ENCODE data around the gene BOD1.

BOD1 gene

DNA sequence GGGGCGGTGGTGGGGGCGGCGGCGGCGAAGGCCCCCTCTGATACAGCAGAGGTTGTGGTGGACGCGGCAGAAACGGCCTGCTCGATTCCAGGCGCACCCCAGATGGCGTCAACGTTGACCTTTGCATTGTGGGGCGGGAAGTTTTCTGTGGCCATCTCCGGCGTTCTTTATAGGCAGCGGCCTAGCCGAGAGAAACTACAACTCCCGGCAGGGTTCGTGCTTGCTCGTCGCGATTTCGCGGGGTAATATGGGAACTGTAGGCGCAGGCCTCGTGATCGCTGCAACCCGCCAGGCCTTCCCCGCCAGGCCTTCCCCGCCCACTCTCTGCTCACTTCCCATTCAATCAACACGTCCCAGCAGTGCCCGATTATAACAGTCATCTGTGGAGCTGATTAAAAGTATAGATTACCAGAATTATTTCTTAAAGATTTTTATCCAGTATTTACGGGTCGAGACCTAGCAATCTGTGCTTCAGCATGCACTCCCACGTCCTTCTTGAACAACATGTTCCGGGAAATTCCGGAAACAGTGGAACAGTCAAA, at the start of gene BOD1:
Gene BOD1, minus strand, starts transcription at position 74 of the 542 bp plus-strand sequence. CDS start 214 bp downstream, outside the sequence.
- Mint-ChIP-seq H3K9me3 (no peaks in the 10 kb centered on the region), H3K4me1 (peaks cover 32% of the 10 kb centered on the region), H3K27ac (peak within 1 kb of the TSS; percentile 85), H3K4me3 (peak within 1 kb of the TSS; percentile 76), H3K36me3 (peaks cover 19% of the 10 kb centered on the region)
- DNase-seq (ENCODE audit: low spot score in 2 of 2) (peak; percentile 83 to 96), ATAC-seq (peak; percentile 97)

DNA sequence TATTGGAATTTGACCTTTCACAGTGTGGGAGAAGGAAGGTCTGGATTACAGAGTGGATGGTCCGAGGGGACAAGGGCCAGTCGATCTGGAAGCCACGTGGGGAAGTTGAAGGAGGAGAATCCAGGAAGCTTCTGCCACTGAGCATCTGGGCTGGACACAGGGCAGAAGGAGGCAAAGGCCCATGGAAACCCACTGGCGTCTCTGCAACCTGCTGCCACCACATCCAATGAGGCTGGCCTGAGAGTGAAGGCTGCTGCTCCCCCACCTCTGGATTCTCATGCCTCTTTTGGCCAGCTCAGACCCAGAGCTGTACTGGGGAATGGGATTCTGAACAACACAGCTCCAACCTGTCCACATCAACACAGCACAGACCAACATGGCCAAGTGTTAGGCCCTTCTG, 48.9 kb upstream of the BOD1 start:
- H3K27ac Mint-ChIP-seq, result no peak overlapping the region
- DNase-seq (ENCODE audit: low spot score in 2 of 2) (no peak), ATAC-seq (no peak)
- no peaks in the 10 kb centered on the region for H3K4me1 Mint-ChIP-seq
- no peaks in the 10 kb centered on the region for H3K9me3 Mint-ChIP-seq
- no peak overlapping the region for H3K4me3 Mint-ChIP-seq
- H3K36me3 Mint-ChIP-seq, result no peaks in the 10 kb centered on the region

DNA sequence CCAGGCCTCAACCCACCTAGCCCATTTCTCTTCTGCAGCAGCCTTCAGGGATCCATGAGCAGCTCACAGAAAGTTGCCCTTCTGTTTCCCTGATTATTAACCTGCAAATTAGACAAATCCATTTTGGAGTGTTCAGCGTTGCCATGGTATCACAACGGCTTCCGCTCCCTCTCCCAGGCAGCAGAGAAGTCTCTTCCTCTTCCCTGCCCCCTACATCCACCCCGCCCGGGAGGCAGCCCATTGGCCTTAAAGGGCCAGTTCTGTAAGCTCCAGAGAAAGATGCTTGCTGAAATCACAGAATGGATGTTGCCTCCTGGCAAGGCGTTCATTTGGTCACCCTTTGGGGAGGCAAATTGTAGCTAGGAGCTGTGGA, 47.7 kb upstream of the BOD1 start:
- H3K36me3 Mint-ChIP-seq, result no peaks in the 10 kb centered on the region
- ATAC-seq (no peak), DNase-seq (ENCODE audit: low spot score in 2 of 2) (no peak)
- no peaks in the 10 kb centered on the region for H3K4me1 Mint-ChIP-seq
- no peak overlapping the region for H3K4me3 Mint-ChIP-seq
- H3K9me3 Mint-ChIP-seq, result no peaks in the 10 kb centered on the region
- H3K27ac Mint-ChIP-seq, result no peak overlapping the region

DNA sequence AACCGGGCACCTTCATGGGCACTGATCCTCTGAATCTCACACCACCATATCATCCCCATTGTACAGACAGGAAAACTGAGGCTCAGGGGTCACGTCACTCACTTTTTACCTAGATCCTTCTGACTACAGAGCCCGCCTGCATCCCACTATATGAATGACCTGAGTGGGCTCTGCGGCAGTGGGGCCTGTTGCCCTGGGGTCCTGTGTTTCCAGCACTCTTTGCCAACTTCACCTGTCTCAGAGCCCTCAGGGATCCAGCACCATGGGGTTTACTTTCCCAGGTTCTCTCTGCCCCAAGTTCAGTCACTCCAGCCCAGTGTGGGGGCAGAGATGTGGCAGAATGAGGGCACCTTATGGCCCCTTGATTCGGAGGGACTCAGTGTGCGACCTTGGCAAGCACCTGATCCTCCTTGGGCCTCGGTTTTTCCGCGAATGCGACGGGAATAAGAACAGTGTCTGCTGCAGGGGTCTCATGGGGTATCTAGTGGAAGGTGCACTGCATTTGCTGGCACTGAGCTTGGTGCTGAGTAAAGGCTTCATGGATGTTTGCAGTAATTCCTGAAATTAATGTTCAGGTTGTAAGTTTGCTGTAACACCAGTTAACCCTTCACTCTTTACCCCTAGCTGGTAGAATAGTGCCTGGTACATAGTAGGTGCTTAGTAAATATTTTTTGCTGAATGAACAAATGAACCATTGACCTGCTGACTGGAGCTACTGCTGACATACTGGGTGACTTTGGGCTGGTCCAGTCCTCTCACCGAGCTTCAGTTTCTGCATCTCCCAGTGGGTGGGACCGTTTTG, 47.1 kb upstream of the BOD1 start:
- Mint-ChIP-seq H3K27ac (no peak overlapping the region), H3K9me3 (no peaks in the 10 kb centered on the region), H3K4me3 (no peak overlapping the region), H3K36me3 (no peaks in the 10 kb centered on the region), H3K4me1 (no peaks in the 10 kb centered on the region)
- ATAC-seq (no peak), DNase-seq (ENCODE audit: low spot score in 2 of 2) (no peak)

DNA sequence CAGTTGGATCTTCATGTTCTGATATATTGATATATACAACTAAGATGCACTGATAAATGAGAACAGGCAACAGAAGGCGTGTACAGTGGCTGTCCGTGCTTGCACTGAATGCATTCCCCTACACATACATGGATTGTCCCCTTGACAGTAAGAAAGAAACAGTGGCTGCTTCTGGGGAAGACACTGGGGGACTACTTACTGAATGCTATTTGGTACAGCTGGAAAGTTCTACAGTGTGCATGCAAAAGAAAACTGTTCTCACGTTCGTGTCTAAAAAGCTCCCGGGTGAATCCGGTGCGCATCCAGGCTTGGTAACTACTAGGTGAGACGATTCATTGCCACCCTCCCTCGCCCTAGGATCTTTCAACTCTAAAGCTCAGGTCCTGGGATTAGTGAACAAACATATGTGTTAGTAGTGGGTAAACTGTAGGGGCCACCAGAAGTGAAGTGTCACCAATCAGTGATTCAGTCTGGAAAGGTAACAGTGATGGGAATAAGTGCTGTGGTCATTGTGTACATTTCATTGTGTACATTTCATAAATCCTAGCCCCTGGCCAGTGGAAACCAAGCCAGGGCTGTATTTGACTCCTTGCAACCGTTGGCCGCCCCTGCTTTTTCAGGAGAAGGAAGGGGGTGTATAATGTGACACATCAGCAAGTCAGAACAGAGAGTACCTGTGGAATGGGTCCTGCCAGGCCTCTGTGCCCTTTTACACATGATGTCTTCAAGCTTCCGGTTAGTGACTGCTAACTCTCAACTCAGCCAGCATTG, 46.3 kb upstream of the BOD1 start:
- Mint-ChIP-seq H3K36me3 (no peaks in the 10 kb centered on the region), H3K4me3 (no peak overlapping the region), H3K4me1 (no peaks in the 10 kb centered on the region), H3K9me3 (no peaks in the 10 kb centered on the region), H3K27ac (no peak overlapping the region)
- ATAC-seq (no peak), DNase-seq (ENCODE audit: low spot score in 2 of 2) (no peak)

DNA sequence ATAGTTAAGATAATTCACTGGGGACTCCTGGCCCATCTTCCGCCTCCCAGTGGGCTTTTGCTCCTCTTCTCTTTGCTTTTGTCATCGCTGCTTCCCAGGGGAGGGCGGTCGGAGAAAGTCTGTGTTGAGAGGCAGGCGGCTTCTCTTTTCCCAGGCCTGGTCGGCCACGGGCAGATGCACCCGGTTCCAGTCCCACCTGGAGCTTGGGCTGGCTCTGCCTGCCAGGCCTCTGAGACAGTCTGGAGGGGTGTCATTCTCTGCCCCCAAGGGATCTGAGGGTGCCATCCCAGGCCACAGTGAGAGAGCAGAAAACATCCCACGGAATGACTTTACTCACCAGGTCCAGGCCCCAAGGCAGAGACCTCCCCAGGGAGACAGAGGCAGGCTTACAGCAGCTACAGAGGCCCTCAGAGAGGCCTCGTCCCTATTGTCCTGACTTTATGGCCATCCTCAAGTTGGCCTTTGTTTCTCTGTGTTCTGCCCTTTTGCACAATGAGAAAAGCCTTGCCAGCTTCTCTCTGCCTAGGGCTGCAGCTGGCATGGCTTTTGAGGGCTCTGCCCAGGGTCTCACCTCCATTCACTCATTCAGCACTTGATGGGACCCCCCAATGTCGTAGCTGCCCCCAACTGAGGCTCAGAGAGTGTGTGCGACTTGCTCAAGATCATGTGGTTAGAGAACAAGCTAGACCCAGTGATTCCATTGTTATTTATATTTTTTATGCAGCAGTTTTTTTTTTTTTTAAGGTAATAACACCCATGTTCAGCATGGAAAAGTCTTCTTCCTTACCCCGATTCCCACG, 44.2 kb upstream of the BOD1 start:
- Mint-ChIP-seq H3K4me3 (no peak overlapping the region), H3K36me3 (no peaks in the 10 kb centered on the region), H3K4me1 (no peaks in the 10 kb centered on the region), H3K27ac (no peak overlapping the region), H3K9me3 (no peaks in the 10 kb centered on the region)
- DNase-seq (ENCODE audit: low spot score in 2 of 2) (no peak), ATAC-seq (no peak)

DNA sequence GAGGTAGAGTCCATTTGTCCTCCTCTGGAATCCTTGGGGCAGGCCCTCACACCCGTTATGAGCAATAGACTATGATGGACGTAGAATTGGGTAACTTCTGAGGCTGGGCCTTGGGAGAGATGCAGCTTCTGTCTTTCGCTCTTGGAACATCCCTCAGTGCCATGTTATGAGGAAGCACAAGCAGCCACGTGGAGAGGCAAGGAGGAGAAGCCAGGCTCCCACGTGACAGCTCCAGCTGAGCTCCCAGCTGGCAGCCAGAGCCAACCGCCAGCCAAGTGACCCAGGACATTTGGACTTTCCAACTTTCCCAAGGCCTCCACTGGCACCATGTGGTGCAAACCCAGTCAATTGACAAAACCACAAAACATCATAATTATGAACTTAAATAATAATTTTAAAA, 43.0 kb upstream of the BOD1 start:
- ATAC-seq (no peak), DNase-seq (ENCODE audit: low spot score in 2 of 2) (no peak)
- Mint-ChIP-seq H3K36me3 (no peaks in the 10 kb centered on the region), H3K27ac (no peak overlapping the region), H3K4me1 (no peaks in the 10 kb centered on the region), H3K4me3 (no peak overlapping the region), H3K9me3 (no peaks in the 10 kb centered on the region)

DNA sequence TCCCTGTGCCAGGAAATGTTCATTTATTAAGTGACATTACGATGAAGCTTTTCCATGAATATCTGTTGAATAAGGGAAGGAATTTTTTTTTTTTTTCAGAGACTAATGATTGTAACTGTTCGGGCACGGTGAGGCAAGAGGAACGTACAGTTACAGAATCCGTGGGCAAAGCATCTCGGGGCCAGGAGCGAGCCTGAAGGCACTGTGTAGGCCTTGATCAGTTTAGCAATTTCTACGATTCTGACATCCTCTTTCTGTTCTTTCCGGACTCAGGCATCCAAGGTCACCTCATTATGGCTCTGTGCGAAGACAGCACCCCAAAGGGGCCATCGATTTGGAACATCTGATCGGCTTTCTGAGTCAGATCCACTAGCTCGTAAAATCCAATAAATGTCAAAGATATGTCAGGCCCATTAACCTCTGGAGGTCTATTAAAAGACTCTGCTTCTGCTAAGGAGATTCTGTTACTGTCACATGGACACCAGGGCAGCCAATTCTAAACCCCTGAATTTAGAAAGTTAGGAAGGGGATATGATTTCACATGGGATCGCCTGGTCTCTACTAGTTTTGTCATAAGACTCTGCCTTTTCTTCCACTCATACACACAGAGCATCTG, 41.4 kb upstream of the BOD1 start:
- no peaks in the 10 kb centered on the region for H3K36me3 Mint-ChIP-seq
- no peaks in the 10 kb centered on the region for H3K4me1 Mint-ChIP-seq
- DNase-seq (ENCODE audit: low spot score in 2 of 2) (no peak), ATAC-seq (no peak)
- no peak overlapping the region for H3K27ac Mint-ChIP-seq
- H3K9me3 Mint-ChIP-seq, result peaks cover 8% of the 10 kb centered on the region
- no peak overlapping the region for H3K4me3 Mint-ChIP-seq

DNA sequence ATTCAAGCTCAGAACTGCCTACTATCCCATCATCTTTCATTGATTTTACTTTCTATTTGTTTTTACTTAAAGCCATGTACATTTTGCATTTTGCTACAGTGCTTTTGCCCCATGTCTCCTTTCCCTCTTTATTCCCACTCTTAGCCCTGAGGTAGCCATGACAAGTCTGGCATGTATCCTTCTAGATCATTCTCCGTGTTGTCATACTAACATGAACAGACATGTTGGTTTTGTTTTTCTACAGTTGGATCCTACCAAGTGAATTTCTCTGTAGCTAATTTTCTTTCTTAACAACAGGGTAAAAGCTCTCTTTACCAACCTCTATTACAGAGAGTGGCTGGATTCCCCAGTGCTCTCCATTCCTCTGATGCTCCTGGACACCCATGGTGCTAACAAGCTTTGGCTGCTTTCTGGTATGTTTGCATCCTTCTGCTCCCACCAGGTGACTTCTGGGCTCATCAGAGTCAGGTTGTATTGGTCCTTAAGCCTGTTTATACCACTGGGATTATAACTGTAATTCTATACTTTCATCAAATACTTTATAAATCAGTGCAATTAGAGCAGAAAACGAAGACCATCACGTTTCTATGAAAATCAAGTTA, 38.8 kb upstream of the BOD1 start:
- DNase-seq (ENCODE audit: low spot score in 2 of 2) (no peak), ATAC-seq (no peak)
- peaks cover 10% of the 10 kb centered on the region for H3K9me3 Mint-ChIP-seq
- H3K36me3 Mint-ChIP-seq, result no peaks in the 10 kb centered on the region
- H3K4me1 Mint-ChIP-seq, result no peaks in the 10 kb centered on the region
- no peak overlapping the region for H3K4me3 Mint-ChIP-seq
- no peak overlapping the region for H3K27ac Mint-ChIP-seq

DNA sequence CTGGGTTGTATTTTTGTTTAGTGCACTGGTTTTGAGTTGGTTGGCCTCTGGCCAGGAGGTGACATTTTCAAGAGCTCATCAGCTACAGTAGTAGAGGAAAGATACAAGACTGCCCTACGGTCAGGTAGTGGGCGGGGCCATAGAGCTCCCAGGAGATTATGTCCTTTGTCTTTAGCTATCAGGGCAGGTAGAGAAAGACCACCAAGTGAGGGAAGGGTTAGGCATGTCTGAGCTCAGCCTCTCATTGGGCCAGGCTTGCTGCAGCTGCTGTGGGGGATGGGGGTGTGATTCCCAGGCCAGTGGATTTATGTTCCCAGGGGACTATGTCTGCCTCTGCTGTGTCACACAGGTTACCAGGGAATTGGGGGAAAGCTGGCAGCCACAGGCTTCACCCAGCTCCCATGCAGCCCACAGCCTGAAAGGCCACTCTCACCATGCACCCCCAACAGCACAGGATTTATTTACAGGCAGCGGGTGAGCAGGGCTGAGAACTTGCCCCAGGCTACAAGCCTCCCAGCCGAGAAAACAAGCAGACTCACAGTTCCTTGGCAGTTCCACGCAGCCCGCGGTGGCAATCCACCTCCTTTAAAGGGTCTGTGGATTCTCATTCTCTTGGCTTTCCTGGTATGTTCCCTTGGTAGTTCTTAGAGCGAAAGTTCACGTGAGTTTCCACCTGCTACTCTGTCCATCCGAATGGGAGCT, 37.5 kb upstream of the BOD1 start:
- no peak overlapping the region for H3K4me3 Mint-ChIP-seq
- no peaks in the 10 kb centered on the region for H3K4me1 Mint-ChIP-seq
- no peak for ATAC-seq
- no peaks in the 10 kb centered on the region for H3K36me3 Mint-ChIP-seq
- no peak overlapping the region for H3K27ac Mint-ChIP-seq
- peaks cover 10% of the 10 kb centered on the region for H3K9me3 Mint-ChIP-seq
- no peak for DNase-seq (ENCODE audit: low spot score in 2 of 2)

DNA sequence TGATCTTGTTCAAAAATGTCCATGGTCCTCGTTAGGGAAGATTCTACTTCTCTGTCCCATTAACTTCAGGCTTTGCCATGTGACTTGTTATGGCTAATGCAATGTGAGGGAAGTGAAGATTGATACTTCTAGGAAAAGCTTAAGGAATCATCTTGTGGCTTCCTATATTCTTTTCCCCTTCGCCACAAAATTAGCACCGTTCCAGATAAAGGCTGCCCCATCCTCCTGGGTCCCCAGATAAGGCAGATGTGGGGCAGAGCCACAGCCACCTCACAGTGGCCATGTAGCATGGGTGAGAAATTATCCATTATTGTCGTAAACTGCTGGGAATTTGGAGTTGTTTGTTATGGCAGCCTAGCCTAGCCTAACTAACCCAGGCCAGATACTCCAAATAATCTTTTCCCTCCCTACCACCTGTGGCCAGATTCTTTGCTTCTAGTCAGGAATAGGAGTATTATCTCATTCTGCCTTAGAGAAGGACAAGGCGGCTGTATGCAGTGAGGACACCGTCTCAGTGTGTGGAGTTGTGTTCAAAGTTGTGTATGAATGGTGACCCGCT, 31.9 kb upstream of the BOD1 start:
- Mint-ChIP-seq H3K9me3 (peaks cover 7% of the 10 kb centered on the region), H3K4me3 (no peak overlapping the region), H3K4me1 (no peaks in the 10 kb centered on the region), H3K27ac (no peak overlapping the region), H3K36me3 (no peaks in the 10 kb centered on the region)
- ATAC-seq, result no peak
- no peak for DNase-seq (ENCODE audit: low spot score in 2 of 2)

DNA sequence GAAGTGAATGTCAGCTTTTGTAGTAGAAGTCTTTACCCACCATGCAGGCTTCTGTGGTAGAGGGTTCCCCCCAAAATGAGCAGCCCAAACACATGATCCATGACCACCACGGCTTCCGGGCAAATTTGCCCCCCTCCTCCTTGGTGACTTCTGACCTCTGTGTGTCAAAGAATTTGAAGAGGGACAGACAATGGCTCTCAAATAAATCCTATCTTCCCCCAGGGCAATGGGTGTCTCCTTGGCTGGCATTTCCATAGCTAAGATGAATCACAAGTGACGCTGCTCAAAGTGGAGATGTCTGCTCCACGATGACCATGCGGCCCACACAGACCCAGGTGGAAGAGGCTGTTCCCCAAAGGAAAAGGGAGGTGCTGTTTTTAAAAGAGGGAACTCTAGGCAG, 30.2 kb upstream of the BOD1 start:
- no peak overlapping the region for H3K27ac Mint-ChIP-seq
- H3K9me3 Mint-ChIP-seq, result no peaks in the 10 kb centered on the region
- H3K36me3 Mint-ChIP-seq, result no peaks in the 10 kb centered on the region
- no peaks in the 10 kb centered on the region for H3K4me1 Mint-ChIP-seq
- H3K4me3 Mint-ChIP-seq, result no peak overlapping the region
- no peak for ATAC-seq
- DNase-seq (ENCODE audit: low spot score in 2 of 2), result no peak

DNA sequence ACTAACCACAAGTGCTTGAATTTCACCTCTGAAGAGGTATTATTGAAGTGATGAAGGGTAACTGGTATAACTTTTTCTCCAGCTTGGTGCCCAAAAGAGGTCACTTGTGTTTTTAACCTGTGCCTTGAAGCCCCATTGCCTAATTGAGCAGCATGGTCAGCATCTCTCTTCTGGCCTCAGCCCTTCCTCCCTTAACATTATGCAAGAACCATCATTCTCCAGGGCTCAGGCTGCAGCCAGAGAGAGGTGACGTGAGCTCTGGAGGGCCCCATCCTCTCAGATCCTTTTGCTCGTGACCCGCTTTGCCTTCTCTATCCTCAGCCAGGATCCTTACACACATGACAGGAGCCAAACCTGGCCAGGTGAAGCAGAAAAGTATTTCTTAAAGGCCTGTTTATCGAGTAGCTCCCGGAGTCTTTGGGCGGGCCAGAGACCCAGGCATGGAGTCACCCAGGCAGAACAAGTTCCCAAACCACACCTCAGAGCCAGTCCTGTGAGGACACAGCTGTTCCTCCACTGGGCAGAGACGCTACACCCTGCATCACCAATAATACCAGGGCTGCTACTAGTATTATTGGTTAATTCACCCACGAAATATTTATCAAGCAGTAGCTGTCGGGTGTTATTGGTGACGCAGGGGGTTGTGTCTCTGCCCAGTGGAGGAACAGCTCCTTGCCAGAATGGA, 29.6 kb upstream of the BOD1 start:
- DNase-seq (ENCODE audit: low spot score in 2 of 2) (no peak), ATAC-seq (no peak)
- H3K4me3 Mint-ChIP-seq, result no peak overlapping the region
- no peaks in the 10 kb centered on the region for H3K4me1 Mint-ChIP-seq
- H3K36me3 Mint-ChIP-seq, result no peaks in the 10 kb centered on the region
- no peak overlapping the region for H3K27ac Mint-ChIP-seq
- H3K9me3 Mint-ChIP-seq, result no peaks in the 10 kb centered on the region

DNA sequence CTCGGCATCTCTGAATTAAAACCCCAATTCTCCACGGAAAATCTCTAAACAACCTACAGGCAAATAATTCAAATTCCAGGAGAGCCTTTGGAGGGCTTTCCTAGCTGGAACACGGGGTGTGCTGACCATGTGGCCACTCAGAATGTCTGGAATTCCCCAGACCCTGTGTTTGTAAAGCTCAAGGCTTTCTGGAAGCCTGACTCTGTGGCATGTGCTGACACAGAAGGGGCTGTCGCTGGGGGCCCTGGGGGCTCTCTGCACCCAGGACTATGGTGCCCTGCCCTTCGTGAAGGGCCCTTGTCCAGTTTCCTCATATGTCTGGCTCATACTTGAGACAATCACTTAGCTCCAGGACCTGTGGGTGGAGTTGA, 29.0 kb upstream of the BOD1 start:
- H3K4me1 Mint-ChIP-seq, result no peaks in the 10 kb centered on the region
- H3K9me3 Mint-ChIP-seq, result no peaks in the 10 kb centered on the region
- no peak overlapping the region for H3K4me3 Mint-ChIP-seq
- H3K36me3 Mint-ChIP-seq, result no peaks in the 10 kb centered on the region
- ATAC-seq, result no peak
- DNase-seq (ENCODE audit: low spot score in 2 of 2), result no peak
- no peak overlapping the region for H3K27ac Mint-ChIP-seq

All from stimulated activated effector memory CD8-positive, alpha-beta T cell treated with anti-CD3 and anti-CD28 coated beads, Interleukin-12 subunit alpha, Interleukin-12 subunit beta, amount 100 ng/mL, for 72 hours (primary cell).